SH-SY5Y (cell line): Measurements from ENCODE around the gene FRMD4A.

Source experiments
- GATA2 ChIP-seq: IDR thresholded peaks from 2 replicates; pipeline ENCODE4 v1.6.1; 2011; ENCODE audit warnings: mild to moderate bottlenecking, low read depth, low read length
- GATA3 ChIP-seq: IDR thresholded peaks from 2 replicates; pipeline ENCODE4 v1.6.1; 2011; ENCODE audit warnings: low read depth, mild to moderate bottlenecking, low read length, moderate library complexity

DNA sequence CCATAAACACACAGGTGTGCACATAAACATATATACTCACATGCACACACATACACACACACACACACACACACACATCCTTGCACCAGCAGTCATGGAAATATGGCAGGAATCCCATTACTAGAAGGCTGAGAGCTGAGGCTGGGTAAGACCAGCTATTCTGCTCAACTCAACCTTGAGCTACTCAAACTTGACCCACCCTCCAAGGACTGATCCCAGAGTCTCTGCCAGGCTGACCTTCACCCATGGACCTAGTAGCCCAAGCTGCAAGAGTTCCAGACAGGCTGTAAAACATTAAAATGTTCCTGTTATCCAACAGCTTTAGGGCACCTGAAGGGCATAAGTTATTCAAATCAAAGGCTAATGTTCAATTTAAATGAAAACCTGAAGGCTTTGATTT, 134.6 kb downstream of the FRMD4A start:
- no peak for TF ChIP-seq GATA2
- TF ChIP-seq GATA3 = no peak
